HEK293T (cell line): ENCODE data around the gene CREB3L1.

Experiments
- BHLHE40 ChIP-seq: fragments of 450-650 bp; IDR thresholded peaks from 2 replicates; pipeline ENCODE4 v1.6.1; 2016; ENCODE audit warnings: mild to moderate bottlenecking, moderate library complexity, borderline replicate concordance
- ELF4 ChIP-seq: fragments of 450-650 bp; IDR thresholded peaks from 2 replicates; pipeline ENCODE4 v1.6.1; 2017; ENCODE audit warnings: antibody characterized with exemption

- TF ChIP-seq BHLHE40 (no peak), ELF4 (no peak)
These were observed 32.4 kb downstream of the CREB3L1 start for GRCh38 chr11:46309814-46310259.
